Breast epithelium (tissue), 3 donors: ENCODE measurements around the gene GOLIM4.
"Not testable (repeated sequence)": the region's sequence is repeated elsewhere in the genome, so short reads cannot be mapped to it uniquely, and the experiment has no call there.

Experiments
- POLR2A ChIP-seq: fragments of 450-650 bp; IDR thresholded peaks from one replicate; pipeline ENCODE4 v1.6.1; 2016; ENCODE audit warnings: antibody characterized with exemption, mild to moderate bottlenecking, moderate library complexity
- POLR2AphosphoS5 ChIP-seq, 3 donors: sonication (generic); formaldehyde crosslinking; IDR thresholded peaks; one replicate each; pipeline ENCODE4 v1.6.1; 2017; ENCODE audit warnings: antibody characterized with exemption in 3 of 3
- TF ChIP-seq, protein P1 (sequence below), 3 donors: fragments of 450-650 bp; IDR thresholded peaks; one replicate each; pipeline ENCODE4 v1.5.1; 2016 to 2017; ENCODE audit warnings: antibody characterized with exemption in 3 of 3, mild to moderate bottlenecking in 3 of 3, moderate library complexity in 3 of 3

DNA sequence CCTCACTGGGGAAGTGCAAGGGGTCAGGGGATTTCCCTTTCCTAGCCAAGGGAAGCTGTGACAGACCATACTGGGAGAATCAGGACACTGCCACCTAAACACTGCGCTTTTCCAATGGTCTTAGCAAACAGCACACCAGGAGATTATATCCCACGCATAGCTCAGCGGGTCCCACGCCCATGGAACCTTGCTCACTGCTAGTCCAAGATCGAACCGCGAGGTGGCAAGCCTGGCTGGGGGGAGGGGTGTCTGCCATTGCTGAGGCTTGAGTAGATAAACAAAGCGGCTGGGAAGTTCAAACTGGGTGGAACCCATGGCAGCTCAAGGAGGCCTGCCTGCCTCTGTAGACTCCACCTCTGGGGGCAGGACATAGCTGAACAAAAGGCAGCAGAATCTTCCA is 32.7 kb upstream of the GOLIM4 start:
- TF ChIP-seq POLR2A; POLR2AphosphoS5 (IDR thresholded peaks at IDR 0.05): not testable (repeated sequence)
- TF ChIP-seq, protein P1, sequence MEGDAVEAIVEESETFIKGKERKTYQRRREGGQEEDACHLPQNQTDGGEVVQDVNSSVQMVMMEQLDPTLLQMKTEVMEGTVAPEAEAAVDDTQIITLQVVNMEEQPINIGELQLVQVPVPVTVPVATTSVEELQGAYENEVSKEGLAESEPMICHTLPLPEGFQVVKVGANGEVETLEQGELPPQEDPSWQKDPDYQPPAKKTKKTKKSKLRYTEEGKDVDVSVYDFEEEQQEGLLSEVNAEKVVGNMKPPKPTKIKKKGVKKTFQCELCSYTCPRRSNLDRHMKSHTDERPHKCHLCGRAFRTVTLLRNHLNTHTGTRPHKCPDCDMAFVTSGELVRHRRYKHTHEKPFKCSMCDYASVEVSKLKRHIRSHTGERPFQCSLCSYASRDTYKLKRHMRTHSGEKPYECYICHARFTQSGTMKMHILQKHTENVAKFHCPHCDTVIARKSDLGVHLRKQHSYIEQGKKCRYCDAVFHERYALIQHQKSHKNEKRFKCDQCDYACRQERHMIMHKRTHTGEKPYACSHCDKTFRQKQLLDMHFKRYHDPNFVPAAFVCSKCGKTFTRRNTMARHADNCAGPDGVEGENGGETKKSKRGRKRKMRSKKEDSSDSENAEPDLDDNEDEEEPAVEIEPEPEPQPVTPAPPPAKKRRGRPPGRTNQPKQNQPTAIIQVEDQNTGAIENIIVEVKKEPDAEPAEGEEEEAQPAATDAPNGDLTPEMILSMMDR (IDR thresholded peaks at IDR 0.05) = not testable (repeated sequence)
